HepG2 (cell line): ENCODE measurements around the gene ZBTB17. TPM values are rescaled to one million over a fixed set of nuclear protein-coding genes. Genes with fewer than 3 reads are reported as not detected.

Experiments used
- ATAC-seq: fragments of 200-7000 bp; cut with Tn5 transposase; 3 replicates; pipeline ENCODE4 v1.9.1; 2020; ENCODE audit warnings: mild to moderate bottlenecking, moderate library complexity
- BruUV-seq: library from RNA; stranded (reverse); fragments of 400-500 nt; replicated peaks from 2 replicates; lab custom pipeline; 2021; lab: Mats Ljungman, UMichigan
- CTCF ChIA-PET: fragments of 300-600 bp; formaldehyde crosslinking; extraction: SDS; loops from one replicate; lab custom pipeline; 2021; ENCODE audit warnings: low total read pairs, inconsistent platforms, low intra/inter-chr PET ratio; lab: Yijun Ruan, JAX
- POLR2A ChIA-PET: fragments of 350-600 bp; sonication (Branson Sonifier 250); formaldehyde crosslinking; loops from one replicate; lab custom pipeline; 2020; ENCODE audit warnings: antibody characterized with exemption, inconsistent platforms; lab: Yijun Ruan, JAX
- DNase-seq: peaks from one replicate; pipeline ENCODE4 v3.0.0-alpha.2; 2015; ENCODE audit warnings: low spot score
- FAIRE-seq: peaks from 3 replicates; lab custom pipeline; 2011; peaks lifted over from hg19 to GRCh38; lab: Jason Lieb, UNC
- H2AFZ ChIP-seq: one replicate; pipeline ENCODE4 v1.6.1; 2011; ENCODE audit warnings: low read length, inconsistent platforms
- H3K27ac ChIP-seq: fragments of 300-600 bp; 3 replicates; pipeline ENCODE4 v1.8.0; 2011; ENCODE audit warnings: mixed run types, mild to moderate bottlenecking, mixed read lengths, low read length, inconsistent platforms; ENCODE audit not compliant: insufficient read depth; ENCODE audit errors: extremely low read length
- H3K27me3 ChIP-seq, 2 experiments: fragments of 200-600 bp in 1 of 2; 2 replicates in 1 of 2; 3 replicates in 1 of 2; pipeline versions ENCODE4 v1.6.0 to v1.8.0; 2011; ENCODE audit warnings: low read length in 2 of 2, mild to moderate bottlenecking in 2 of 2, moderate library complexity in 2 of 2, inconsistent platforms in 1 of 2; ENCODE audit not compliant: insufficient read depth in 2 of 2, control insufficient read depth in 1 of 2
- H3K36me3 ChIP-seq, 2 experiments: fragments of 200-600 bp in 1 of 2; replicated peaks in 1 of 2; 2 replicates in 1 of 2; 3 replicates in 1 of 2; pipeline versions ENCODE4 v1.5.1 to v1.8.0; 2011; ENCODE audit warnings: low read length in 2 of 2, inconsistent platforms in 1 of 2; ENCODE audit not compliant: insufficient read depth in 2 of 2, control insufficient read depth in 1 of 2
- H3K4me1 ChIP-seq: 2 replicates; pipeline ENCODE4 v1.5.1; 2012; ENCODE audit warnings: low read length, inconsistent platforms; ENCODE audit not compliant: insufficient read depth
- H3K4me2 ChIP-seq: 2 replicates; pipeline ENCODE4 v1.6.0; 2011; ENCODE audit warnings: low read depth, low read length, inconsistent platforms
- H3K4me3 ChIP-seq, 3 experiments: fragments of 200-600 bp in 1 of 3; sonication (generic), shearing (Covaris generic) in 1 of 3; replicated peaks in 1 of 3; 2 replicates each; pipeline ENCODE4 v1.5.1; 2011 to 2016; ENCODE audit warnings: low read length in 3 of 3, inconsistent platforms in 2 of 3, low read depth in 2 of 3, mild to moderate bottlenecking in 2 of 3, control low read depth in 1 of 3, mixed read lengths in 1 of 3; ENCODE audit not compliant: insufficient read depth in 1 of 3
- H3K79me2 ChIP-seq: one replicate; pipeline ENCODE4 v1.6.1; 2011; ENCODE audit warnings: low read length, inconsistent platforms; ENCODE audit not compliant: insufficient read depth
- H3K9ac ChIP-seq: 2 replicates; pipeline ENCODE4 v1.6.0; 2011; ENCODE audit warnings: mild to moderate bottlenecking, low read depth, low read length, inconsistent platforms; ENCODE audit not compliant: insufficient read depth
- H3K9me3 ChIP-seq: 2 replicates; pipeline ENCODE4 v1.5.1; 2012; ENCODE audit warnings: mild to moderate bottlenecking, low read length
- H4K20me1 ChIP-seq: 2 replicates; pipeline ENCODE4 v1.6.0; 2011; ENCODE audit warnings: inconsistent platforms, mild to moderate bottlenecking, low read length, moderate library complexity; ENCODE audit not compliant: insufficient read depth
- POLR2G ChIP-seq: fragments of 200-400 bp; formaldehyde crosslinking; IDR thresholded peaks from 2 replicates; pipeline ENCODE4 v1.6.1; 2018; ENCODE audit warnings: mild to moderate bottlenecking, low read depth, low read length, moderate library complexity
- TAF15 ChIP-seq: fragments of 200-400 bp; formaldehyde crosslinking; IDR thresholded peaks from one replicate; pipeline ENCODE4 v1.6.1; 2018; ENCODE audit warnings: mild to moderate bottlenecking, low read depth, low read length; ENCODE audit not compliant: poor library complexity, severe bottlenecking
- WGBS: methylation state at CpG from one replicate; pipeline ENCODE4 v1.1.6; 2017; ENCODE audit warnings: low lambda C conversion rate; 5-methylcytosine and 5-hydroxymethylcytosine counted together
- in situ Hi-C: cut with HindIII; loops from 2 replicates; pipeline ENCODE4 v1.10.0; 2017; ENCODE audit warnings: low pct_unique_long_range_greater_than_20kb; ENCODE audit not compliant: extremely low pct_ligation_motif_present
- intact Hi-C: fragments of 100-400 bp; cut with micrococcal nuclease; formaldehyde crosslinking; loops from one replicate; pipeline ENCODE4 v1.10.0; 2022; ENCODE audit not compliant: unreplicated experiment
- polyA plus RNA-seq, 8 experiments: library from polyadenylated mRNA; depleted of rRNA in 3 of 8; stranded (reverse) in 7 of 8; unstranded in 1 of 8; fragments of >200 nt; fragmentation: Illumina TruSeq in 4 of 8; extraction: Trizol in 4 of 8; gene quantifications; 2 replicates each; pipeline versions ENCODE4 v1.2.1 to v1.2.3, GENCODE V29; 2011 to 2016; ENCODE audit warnings: low read depth in 4 of 8, missing spikeins in 1 of 8, mixed read lengths in 1 of 8; ENCODE audit not compliant: insufficient read depth in 1 of 8
- total RNA-seq, 5 experiments: library from RNA; depleted of rRNA; stranded (reverse); fragments of >200 nt; fragmentation: Illumina TruSeq; extraction: Trizol; gene quantifications; 2 replicates each; pipeline ENCODE4 v1.2.3, GENCODE V29; 2016; ENCODE audit warnings: low read depth in 1 of 5
- TF ChIP-seq, protein P1 (sequence below): sonication (generic); formaldehyde crosslinking; IDR thresholded peaks from 2 replicates; pipeline ENCODE4 v1.4.0; 2020; ENCODE audit warnings: mild to moderate bottlenecking, missing genetic modification reagents
- TF ChIP-seq, protein P2 (sequence below): sonication (generic); formaldehyde crosslinking; IDR thresholded peaks from 2 replicates; pipeline ENCODE4 v1.4.0; 2020; ENCODE audit warnings: missing genetic modification reagents, borderline replicate concordance

ZBTB17 gene
- total and polyA plus RNA-seq, 2 of the 13 experiments (the other 11 are each of a cell fraction or from before 2014, with no cell fraction given) = 16.7 to 17.0 TPM

DNA sequence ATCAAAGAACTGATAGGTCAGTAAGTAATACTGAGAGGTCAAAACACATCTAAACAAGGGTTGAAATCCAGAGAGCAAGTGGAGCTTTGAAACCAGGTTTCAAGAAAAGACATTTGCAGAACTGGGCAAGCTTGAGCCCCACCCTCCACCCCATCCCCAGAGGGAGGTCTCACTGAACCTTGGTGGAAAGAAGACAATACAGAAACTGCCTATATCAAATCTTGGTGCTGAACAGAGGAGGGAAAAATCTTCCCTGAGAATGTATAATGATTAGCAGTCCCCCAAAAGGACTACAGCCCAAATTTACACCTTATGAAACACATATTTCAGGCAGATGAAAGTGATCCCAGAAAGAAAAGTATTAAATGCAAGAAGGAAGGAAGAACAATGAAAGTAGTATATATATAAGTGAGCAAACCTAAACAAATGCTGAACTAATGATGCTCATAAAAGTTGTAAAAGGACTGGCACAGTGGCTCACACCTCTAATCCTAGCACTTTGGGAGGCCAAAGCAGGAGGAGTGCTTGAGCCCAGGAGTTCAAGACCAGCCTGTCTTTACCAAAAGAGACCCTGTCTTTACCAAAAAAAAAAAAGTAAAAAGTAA, 12.4 kb downstream of the ZBTB17 start (continued):
- TF ChIP-seq TAF15 = no peak

GRCh38 chr1:15962671-15963362, 13.1 kb downstream of the ZBTB17 start:
- Histone ChIP-seq H3K9ac (no peak overlapping the region), H3K4me2 (no peak overlapping the region), H4K20me1 (no peaks in the 10 kb centered on the region; the same call in 1 of the 2 replicates), H3K9me3 (no peaks in the 10 kb centered on the region), H3K27me3 (no peaks in the 10 kb centered on the region), H3K27ac (no peak overlapping the region), H3K4me1 (peaks cover 12% of the 10 kb centered on the region; the same call in 1 of the 2 replicates), H3K36me3 (peaks cover 2 to 15% of the 10 kb centered on the region in 2 experiments; a peak in 3 of 5 replicates), H3K79me2 (peaks cover 13% of the 10 kb centered on the region), H3K4me3 (no peak overlapping the region), H2AFZ (no peak overlapping the region)
- FAIRE-seq (no peak), DNase-seq (no peak), ATAC-seq (no peak)
- TF ChIP-seq, protein P1, sequence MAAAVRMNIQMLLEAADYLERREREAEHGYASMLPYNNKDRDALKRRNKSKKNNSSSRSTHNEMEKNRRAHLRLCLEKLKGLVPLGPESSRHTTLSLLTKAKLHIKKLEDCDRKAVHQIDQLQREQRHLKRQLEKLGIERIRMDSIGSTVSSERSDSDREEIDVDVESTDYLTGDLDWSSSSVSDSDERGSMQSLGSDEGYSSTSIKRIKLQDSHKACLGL (CRISPR knock-in tag) = no peak
- no peak for TF ChIP-seq POLR2G
- TF ChIP-seq, protein P2, sequence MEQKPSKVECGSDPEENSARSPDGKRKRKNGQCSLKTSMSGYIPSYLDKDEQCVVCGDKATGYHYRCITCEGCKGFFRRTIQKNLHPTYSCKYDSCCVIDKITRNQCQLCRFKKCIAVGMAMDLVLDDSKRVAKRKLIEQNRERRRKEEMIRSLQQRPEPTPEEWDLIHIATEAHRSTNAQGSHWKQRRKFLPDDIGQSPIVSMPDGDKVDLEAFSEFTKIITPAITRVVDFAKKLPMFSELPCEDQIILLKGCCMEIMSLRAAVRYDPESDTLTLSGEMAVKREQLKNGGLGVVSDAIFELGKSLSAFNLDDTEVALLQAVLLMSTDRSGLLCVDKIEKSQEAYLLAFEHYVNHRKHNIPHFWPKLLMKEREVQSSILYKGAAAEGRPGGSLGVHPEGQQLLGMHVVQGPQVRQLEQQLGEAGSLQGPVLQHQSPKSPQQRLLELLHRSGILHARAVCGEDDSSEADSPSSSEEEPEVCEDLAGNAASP = no peak
- WGBS = 98% methylated on average over 8 of the region's 8 CpGs
- POLR2A ChIA-PET = no interaction called here
- intact Hi-C loops = no loop called here
- CTCF ChIA-PET = no interaction called here
- in situ Hi-C loops = no loop called here
- BruUV-seq = no TSS peak
